ENCODE results near the gene DEPDC4. TPM values are rescaled to one million over a fixed set of nuclear protein-coding genes. Genes with fewer than 3 reads are reported as not detected.
"Not testable (repeated sequence)": the region's sequence is repeated elsewhere in the genome, so short reads cannot be mapped to it uniquely, and the experiment has no call there.

Gene DEPDC4
- total and polyA plus RNA-seq, 12 donors: 0.47 to 2.0 (median 0.77) TPM

DNA sequence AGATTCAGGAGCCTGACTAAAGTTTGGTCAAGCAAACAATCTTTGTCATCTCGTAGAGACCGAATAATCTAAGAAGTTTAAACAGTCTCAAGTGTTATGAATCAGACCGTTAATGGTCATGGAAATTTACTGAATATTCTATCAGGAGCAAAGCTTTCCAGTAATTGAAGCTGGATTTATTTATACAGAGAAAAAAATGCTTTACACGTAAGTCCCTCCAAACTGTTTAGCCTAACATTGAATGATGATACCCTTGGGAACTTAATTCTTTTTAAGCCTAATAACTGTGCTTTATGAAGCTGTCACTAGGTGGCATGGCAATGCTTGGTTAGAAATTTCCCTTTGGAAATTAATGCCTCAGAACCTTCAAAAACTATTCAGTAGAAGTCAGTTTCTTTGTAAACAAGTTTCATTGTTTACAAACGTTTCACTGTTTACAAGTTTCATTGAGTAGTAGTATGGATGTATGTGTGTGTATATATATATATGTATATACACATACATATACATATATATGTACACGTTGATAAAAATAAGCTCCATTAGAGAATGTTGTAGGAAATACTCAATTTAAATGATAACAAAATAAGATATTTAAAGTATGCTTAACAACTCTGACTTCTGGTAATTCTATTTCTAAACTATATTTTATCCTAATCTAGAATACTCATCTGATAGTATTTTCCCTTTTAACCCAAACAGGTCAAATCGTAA is 32.1 kb downstream of the DEPDC4 start:
- H3K4me3 ChIP-seq: no peak overlapping the region
- intact Hi-C loops (cut with DNase I): loop anchor here (1.0 to 10.0 kb wide), 9 partner anchors 100 to 510 kb away; no protein-coding TSS in a partner anchor
- H3K9me3 ChIP-seq: no peaks in the 10 kb centered on the region
- H3K27me3 ChIP-seq: no peaks in the 10 kb centered on the region
- 41 to 50% methylated on average over 7 of the region's 7 CpGs for WGBS, 2 donors
- ATAC-seq: peak in 7 of 8 donors; percentile 13 to 79 (median 63)
- TF ChIP-seq, protein P1, sequence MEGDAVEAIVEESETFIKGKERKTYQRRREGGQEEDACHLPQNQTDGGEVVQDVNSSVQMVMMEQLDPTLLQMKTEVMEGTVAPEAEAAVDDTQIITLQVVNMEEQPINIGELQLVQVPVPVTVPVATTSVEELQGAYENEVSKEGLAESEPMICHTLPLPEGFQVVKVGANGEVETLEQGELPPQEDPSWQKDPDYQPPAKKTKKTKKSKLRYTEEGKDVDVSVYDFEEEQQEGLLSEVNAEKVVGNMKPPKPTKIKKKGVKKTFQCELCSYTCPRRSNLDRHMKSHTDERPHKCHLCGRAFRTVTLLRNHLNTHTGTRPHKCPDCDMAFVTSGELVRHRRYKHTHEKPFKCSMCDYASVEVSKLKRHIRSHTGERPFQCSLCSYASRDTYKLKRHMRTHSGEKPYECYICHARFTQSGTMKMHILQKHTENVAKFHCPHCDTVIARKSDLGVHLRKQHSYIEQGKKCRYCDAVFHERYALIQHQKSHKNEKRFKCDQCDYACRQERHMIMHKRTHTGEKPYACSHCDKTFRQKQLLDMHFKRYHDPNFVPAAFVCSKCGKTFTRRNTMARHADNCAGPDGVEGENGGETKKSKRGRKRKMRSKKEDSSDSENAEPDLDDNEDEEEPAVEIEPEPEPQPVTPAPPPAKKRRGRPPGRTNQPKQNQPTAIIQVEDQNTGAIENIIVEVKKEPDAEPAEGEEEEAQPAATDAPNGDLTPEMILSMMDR (IDR thresholded peaks at IDR 0.05): peak; percentile 61 to 90 (median 81)
- no peaks in the 10 kb centered on the region for H3K36me3 ChIP-seq
- H3K27ac ChIP-seq: peak overlapping the region in 4 of 10 donors; percentile 17 to 36 (median 28)
- H3K4me1 ChIP-seq: no peaks in the 10 kb centered on the region
- DNase-seq: no peak

DNA sequence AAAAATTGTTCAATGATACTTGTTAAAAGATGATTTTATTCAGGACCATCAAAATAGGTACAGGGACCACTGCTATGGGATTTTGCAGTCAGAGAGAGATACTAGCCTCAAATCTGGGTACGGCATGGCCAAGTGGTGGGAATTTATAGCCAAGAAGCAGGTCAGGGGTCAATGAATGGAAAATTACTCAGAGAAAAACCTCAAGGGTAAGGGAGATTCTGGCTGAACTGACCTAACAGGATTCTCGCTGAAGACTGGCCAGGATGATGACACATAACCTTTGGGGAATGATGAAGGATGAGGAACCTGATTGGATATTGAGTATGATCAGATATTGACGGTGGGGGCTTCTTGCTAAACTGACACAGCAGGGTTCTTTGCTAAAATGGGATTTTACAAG is 32.7 kb downstream of the DEPDC4 start:
- ATAC-seq: peak in 6 of 8 donors; percentile 28 to 64 (median 46)
- Histone ChIP-seq H3K4me3 (no peak overlapping the region), H3K27ac (peak overlapping the region in 3 of 10 donors; percentile 17 to 31 (median 26)), H3K27me3 (no peaks in the 10 kb centered on the region), H3K4me1 (no peaks in the 10 kb centered on the region), H3K9me3 (no peaks in the 10 kb centered on the region), H3K36me3 (no peaks in the 10 kb centered on the region)
- TF ChIP-seq, protein P1 (IDR thresholded peaks at IDR 0.05): no peak
- intact Hi-C loops (cut with DNase I): loop anchor here in 9 of 10 donors (1.0 to 10.0 kb wide), 9 partner anchors 101 to 511 kb away; no protein-coding TSS in a partner anchor
- DNase-seq: peak in 1 of 2 donors; percentile 29
- 22 to 24% methylated on average over 3 of the region's 3 CpGs for WGBS, 2 donors

DNA sequence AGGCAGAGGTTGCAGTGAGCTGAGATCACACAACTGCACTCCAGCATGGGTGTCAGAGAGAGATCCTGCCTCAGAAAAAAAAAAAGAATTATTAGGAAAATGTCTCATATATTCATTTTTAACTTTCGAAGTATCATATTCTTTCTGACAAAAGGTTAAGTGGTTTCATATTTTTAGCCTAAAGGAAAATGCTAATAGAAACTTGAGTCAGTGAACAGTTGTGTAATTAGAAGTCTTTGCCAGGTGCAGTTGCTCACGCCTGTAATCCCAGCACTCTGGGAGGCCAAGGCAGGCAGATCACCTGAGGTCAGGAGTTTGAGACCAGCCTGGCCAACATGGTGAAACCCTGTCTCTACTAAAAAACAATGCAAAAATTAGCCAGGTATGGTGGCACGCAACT is 35.0 kb downstream of the DEPDC4 start:
- ATAC-seq, H3K4me3 ChIP-seq, H3K9me3 ChIP-seq, H3K27me3 ChIP-seq, H3K27ac ChIP-seq, H3K4me1 ChIP-seq, DNase-seq, H3K36me3 ChIP-seq: not testable (repeated sequence)
- intact Hi-C loops (cut with DNase I): loop anchor here in 8 of 10 donors (5.0 to 10.0 kb wide), 7 partner anchors 103 to 513 kb away; no protein-coding TSS in a partner anchor
- WGBS, 2 donors: 83 to 90% methylated on average over 3 of the region's 3 CpGs

DNA sequence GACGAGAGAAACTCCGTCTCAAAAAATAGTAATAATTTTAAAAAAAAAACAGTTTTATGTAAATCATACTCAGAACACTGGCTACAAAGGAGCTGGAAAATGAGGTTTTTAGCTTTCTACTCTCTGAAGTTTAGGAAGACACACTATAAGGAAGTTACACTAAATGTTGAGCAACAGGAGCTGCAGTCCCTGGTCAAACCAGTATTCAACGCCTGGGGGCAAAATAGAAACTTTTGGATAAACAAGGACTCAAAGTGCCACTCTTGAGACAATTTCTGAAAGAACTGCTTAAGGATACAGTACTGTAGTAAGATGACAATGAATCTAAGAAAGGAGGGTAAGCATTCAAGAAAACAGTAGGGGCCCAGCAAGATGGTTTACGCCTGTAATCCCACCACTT is 37.0 kb downstream of the DEPDC4 start:
- H3K4me3 ChIP-seq: no peak overlapping the region
- H3K36me3 ChIP-seq: peaks cover 0 to 20% (median 9%) of the 10 kb centered on the region in 9 donors
- no peaks in the 10 kb centered on the region for H3K4me1 ChIP-seq
- intact Hi-C loops (cut with DNase I): loop anchor here in 8 of 10 donors (5.0 to 10.0 kb wide), 7 partner anchors 105 to 515 kb away; no protein-coding TSS in a partner anchor
- no peak for ATAC-seq
- no peaks in the 10 kb centered on the region for H3K9me3 ChIP-seq
- H3K27ac ChIP-seq: no peak overlapping the region
- TF ChIP-seq, protein P1 (IDR thresholded peaks at IDR 0.05): no peak
- H3K27me3 ChIP-seq: no peaks in the 10 kb centered on the region
- WGBS, 2 donors: 88 to 91% methylated on average over 4 of the region's 4 CpGs
- no peak for DNase-seq
